Stimulated activated CD4-positive, alpha-beta T cell treated with anti-CD3 and anti-CD28 coated beads, Interleukin-15, amount 100 ng/mL, for 48 hours (primary cell): ENCODE data around the gene KCTD3.

Experiments used
- DNase-seq, 2 donors: peaks; one replicate each; pipeline ENCODE4 v3.0.0-alpha.2; 2020; ENCODE audit warnings: low read depth in 2 of 2

Gene KCTD3

GRCh38 chr1:215657047-215657446, 89.9 kb downstream of the KCTD3 start:
- no peak for DNase-seq

GRCh38 chr1:215660259-215660658, 93.2 kb downstream of the KCTD3 start:
- no peak for DNase-seq

GRCh38 chr1:215661033-215661432, 93.9 kb downstream of the KCTD3 start:
- DNase-seq, result no peak

GRCh38 chr1:215665215-215665614, 98.1 kb downstream of the KCTD3 start:
- DNase-seq, result peak; percentile 3 to 7

- no peak for DNase-seq
Observed at GRCh38 chr1:215667761-215668160, 100.7 kb downstream of the KCTD3 start.

- DNase-seq, result no peak
Observed at GRCh38 chr1:215669806-215670491, 102.8 kb downstream of the KCTD3 start.
